Stimulated activated CD8-positive, alpha-beta memory T cell treated with anti-CD3 and anti-CD28 coated beads, Interleukin-12 subunit alpha, Interleukin-12 subunit beta, amount 100 ng/mL, for 1 hour (primary cell): ENCODE measurements around the gene ARFGAP1.
A peak's percentile ranks its signal among the peaks of the same experiment; 100 is the strongest.
"Not testable (repeated sequence)": the region's sequence is repeated elsewhere in the genome, so short reads cannot be mapped to it uniquely, and the experiment has no call there.

Source experiments
- DNase-seq: peaks from one replicate; pipeline ENCODE4 v3.0.0-alpha.2; 2020; ENCODE audit warnings: low read depth

Gene ARFGAP1

GRCh38 chr20:63290677-63291472 is 18.3 kb downstream of the ARFGAP1 start:
- peak; percentile 18 for DNase-seq

DNA sequence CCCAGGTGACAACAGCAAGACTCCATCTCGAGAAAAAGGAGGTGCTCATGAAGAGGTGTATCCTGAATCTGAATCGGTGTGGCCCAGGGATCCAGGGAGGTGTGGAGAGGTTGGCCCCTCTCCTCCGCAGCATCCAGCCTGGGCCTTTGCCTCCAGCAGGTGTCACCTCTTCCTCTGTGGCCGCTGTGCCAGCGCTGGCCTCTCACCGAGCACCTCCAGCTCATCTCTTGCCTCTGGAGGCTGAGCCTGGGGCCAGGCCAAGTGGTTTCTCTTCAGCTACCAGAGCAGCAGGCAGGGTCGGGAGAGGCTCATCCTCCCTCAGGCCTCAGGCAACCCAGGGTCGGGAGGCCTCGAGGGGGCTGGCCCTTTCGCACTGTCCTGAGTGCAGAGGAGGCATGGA is 19.2 kb downstream of the ARFGAP1 start:
- no peak for DNase-seq

- DNase-seq: no peak
Observed at GRCh38 chr20:63292292-63292701, 19.7 kb downstream of the ARFGAP1 start.

GRCh38 chr20:63292904-63293303 is 20.3 kb downstream of the ARFGAP1 start, which contains the start of gene COL20A1:
TSS of gene COL20A1 (plus strand) at chr20:63293186. CDS start at chr20:63295108, 1,922 bp downstream.
- no peak for DNase-seq

GRCh38 chr20:63293456-63293855 is 20.8 kb downstream of the ARFGAP1 start:
- no peak for DNase-seq

- no peak for DNase-seq
Observed at GRCh38 chr20:63293871-63294535, 21.4 kb downstream of the ARFGAP1 start.

DNA sequence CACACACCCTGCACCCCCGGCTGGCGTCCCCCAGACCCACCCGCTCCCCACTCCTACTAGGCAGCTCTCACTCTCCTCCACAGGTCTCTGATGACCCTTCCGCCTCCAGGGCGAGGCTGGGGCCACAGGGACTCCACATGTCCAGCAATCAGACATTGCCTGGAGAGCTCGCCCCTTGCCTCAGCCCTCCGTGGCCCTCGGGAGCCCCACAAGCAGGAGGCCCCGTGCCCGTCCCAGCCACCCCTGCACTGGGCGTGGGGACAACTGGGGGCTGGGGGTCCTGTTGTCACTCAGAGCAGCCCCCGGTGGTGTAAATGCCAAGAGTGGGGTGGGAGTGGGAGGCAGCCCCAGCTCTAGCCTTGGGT is 21.9 kb downstream of the ARFGAP1 start:
- DNase-seq: no peak

- no peak for DNase-seq
Observed at GRCh38 chr20:63295018-63295417, 22.4 kb downstream of the ARFGAP1 start.

DNA sequence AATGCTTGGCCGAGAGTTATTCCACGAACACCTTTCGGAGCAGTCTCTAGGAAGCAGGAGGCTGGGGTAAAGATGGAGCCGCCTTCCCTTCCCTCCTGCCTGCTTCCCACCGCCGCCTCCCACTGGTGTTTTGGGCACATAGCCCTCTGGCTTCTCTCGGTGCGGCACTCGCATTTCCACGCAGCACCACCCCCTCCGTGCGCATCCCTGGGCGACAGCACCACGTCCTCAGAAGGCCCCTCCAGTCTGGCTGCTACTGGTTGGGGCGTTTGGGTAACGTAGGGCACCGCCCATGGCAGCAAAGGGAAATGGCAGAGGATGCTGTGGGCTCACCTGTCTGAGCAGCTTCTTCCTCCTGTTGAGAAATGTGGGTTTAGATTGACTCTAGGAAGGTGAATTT is 22.8 kb downstream of the ARFGAP1 start:
- DNase-seq: no peak

- no peak for DNase-seq
Observed at GRCh38 chr20:63295846-63296245, 23.2 kb downstream of the ARFGAP1 start.

GRCh38 chr20:63296531-63297299 is 24.1 kb downstream of the ARFGAP1 start:
- no peak for DNase-seq

- DNase-seq: no peak
Observed at GRCh38 chr20:63297371-63297781, 24.8 kb downstream of the ARFGAP1 start.

- DNase-seq: no peak
Observed at GRCh38 chr20:63297796-63298572, 25.4 kb downstream of the ARFGAP1 start.

- DNase-seq: no peak
Observed at GRCh38 chr20:63298731-63299312, 26.2 kb downstream of the ARFGAP1 start.

DNA sequence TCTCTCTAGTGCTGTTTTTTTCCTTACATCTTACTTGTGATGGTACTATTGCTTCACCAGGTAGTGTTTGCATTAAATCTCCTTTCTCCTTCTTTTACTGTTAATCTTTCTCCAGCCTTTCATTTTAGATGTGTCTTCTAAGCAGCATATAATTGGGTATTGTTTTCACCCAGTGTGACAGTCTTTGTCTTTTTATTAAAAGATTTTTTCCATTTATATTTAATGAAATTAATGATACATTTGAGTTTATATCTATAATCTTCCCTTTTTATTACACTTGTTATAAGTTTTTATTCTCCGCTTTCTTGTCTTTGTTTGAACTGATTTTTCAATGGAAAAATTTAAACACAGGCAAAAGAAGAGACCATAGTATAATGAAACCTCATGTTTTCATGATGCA is 29.1 kb downstream of the ARFGAP1 start:
- no peak for DNase-seq

DNA sequence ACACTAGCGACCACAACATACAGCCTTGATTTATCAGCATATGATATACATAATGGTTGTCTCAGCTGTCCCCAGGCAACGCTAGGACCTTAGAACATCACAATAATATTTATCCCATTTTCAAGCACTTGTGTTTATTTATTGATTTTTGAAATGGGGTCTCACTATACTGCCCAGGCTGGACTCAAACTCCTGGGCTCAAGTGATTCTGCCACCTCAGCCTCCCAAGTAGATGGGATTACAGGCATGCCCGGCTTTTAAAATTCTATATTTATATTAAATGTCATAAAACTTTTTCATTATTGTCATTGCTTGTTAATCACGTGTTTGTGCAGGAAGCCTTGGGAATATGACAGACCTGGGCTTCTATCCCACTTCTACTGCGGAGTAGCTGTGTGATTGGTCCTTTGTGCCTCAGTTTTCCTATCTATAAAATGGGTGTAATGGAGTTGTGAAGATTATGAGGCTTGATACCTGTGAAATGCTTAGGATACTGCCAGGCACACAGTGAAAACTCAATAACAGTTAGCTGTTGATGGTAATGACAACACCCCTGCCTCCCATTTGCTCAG is 30.6 kb downstream of the ARFGAP1 start:
- DNase-seq: no peak

GRCh38 chr20:63305393-63305792 is 32.8 kb downstream of the ARFGAP1 start:
- DNase-seq: no peak

- not testable (repeated sequence) for DNase-seq
Observed at GRCh38 chr20:63305933-63306672, 33.5 kb downstream of the ARFGAP1 start.

- no peak for DNase-seq
Observed at GRCh38 chr20:63306673-63307537, 34.3 kb downstream of the ARFGAP1 start.
